Middle frontal gyrus (tissue), 1 donor: ENCODE results near the gene CFAP61.

Experiments
- DNase-seq: peaks from one replicate; pipeline ENCODE4 v3.0.0-alpha.2; 2015; ENCODE audit warnings: low spot score; ENCODE audit errors: extremely low spot score

The CFAP61 gene

DNA sequence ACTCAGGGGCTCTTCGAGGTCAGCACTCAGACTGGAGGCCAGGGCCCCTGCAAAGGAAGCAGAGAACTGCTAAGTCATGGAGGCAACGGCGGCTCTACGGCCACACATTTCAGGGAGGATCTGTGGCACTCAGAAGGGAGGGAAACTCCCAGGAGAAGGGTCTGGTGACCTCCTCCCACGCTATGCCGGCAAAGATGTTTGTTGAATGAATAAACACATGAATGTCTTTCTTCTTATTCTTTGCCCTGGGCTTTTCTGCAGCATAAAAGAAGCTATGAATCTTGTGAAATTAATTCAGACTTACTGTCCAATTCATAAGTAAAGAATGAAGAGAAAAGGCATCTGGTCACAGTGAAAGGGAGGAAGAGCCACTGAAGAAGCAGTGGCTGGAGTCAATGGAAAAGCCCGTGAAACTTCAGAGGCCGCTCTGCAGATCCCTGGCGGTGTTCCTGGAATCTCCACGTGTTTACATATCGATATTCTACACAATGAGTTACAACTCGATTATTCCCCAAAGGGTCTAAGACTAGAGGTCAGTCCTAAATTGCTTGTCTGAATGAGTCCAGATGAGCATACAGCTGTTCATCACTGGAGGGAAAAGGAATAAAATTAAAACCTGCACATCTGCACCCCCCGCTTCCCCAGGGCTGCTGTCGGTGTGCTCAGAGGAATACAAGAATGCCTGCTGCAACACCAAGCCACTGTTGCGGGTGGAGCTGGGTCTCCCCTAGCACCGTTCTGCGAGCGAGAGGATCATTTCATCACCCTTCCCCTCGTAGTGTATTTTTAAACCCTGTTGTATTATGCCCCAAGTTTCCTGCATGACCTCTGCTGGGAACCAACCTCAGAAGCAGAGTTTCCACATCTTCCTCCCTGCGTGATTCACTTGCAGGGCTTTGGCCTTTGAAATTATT is 341.1 kb downstream of the CFAP61 start:
- no peak for DNase-seq

DNA sequence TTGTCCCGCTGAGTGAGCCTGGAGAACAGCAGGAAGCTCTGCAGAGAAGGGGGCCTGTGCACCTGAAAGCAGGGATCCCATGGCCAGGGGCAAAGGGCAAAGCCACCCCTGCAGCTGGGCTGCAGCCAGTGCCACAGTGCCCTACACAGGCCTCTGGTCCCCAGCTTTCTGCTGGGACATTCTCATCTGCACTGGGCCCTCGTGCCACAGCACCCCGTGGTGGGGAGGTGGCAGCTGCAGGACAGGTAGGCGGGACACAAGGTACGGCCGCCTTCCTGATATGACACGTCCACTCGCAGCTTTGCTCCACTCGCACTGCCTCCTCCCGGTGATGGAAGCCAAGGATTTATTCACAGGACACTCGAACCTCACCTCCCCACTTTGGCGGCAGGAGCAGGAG is 342.8 kb downstream of the CFAP61 start:
- DNase-seq, result no peak

DNA sequence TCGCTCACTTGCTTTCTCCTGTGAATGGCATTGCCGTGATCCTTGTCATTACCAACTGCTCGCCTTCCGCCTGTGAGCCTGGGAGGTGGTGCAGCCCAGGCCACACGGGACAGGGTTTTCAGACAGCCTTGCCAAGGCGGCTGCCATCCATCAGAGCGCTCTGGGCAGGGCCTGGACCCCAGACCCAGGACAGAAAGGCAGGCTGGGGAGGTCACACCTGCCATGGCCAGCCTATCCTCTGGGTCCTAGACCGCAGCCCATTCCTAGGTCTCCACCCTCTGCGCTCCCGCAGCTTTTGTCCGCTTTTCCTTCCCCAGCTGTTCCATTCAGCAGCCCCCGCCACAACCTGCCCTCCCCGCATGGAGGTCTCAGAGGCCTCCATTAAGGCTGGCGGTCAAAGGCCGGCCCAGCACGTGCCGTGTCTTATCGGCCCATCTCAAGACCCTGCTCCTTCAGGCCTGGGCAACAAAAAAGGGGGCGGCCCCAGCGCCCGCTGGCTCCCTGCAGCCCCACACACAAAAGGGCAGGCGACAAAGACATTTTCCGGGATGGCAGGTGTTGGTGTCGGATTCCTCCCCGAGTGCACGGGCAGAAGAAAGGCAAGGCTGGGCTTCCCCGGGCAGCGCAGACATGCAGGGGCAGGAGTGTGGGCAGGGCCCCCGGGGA is 343.7 kb downstream of the CFAP61 start:
- DNase-seq, result no peak

GRCh38 chr20:20396794-20397193 is 344.5 kb downstream of the CFAP61 start:
- DNase-seq, result no peak

GRCh38 chr20:20398123-20398522 is 345.8 kb downstream of the CFAP61 start:
- DNase-seq, result no peak

- DNase-seq, result no peak
These were observed 347.5 kb downstream of the CFAP61 start for GRCh38 chr20:20399531-20400500.

- DNase-seq, result no peak
These were observed 349.7 kb downstream of the CFAP61 start for GRCh38 chr20:20401991-20402390.

DNA sequence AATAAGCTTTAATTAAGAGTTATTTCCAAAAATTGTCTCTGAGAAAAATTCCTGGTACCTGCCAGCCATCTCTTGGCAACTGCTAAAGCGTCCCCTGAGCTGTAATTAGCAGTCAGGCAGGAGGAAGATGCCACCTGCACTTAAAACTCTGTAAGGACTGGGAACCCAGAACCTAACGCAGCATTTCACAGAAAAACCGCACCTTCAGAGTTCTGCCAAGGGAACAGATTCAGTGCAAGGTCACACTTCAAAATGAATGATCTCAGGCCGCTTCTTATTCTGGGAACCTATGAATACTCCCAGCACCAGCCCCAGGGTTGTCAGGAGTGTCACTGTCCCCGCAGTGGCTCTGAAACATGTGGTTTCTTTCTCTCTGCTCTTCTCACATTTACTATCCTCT is 352.3 kb downstream of the CFAP61 start:
- no peak for DNase-seq

GRCh38 chr20:20405623-20406022 is 353.3 kb downstream of the CFAP61 start:
- no peak for DNase-seq

- DNase-seq, result no peak
These were observed 354.0 kb downstream of the CFAP61 start for GRCh38 chr20:20406306-20406705.

DNA sequence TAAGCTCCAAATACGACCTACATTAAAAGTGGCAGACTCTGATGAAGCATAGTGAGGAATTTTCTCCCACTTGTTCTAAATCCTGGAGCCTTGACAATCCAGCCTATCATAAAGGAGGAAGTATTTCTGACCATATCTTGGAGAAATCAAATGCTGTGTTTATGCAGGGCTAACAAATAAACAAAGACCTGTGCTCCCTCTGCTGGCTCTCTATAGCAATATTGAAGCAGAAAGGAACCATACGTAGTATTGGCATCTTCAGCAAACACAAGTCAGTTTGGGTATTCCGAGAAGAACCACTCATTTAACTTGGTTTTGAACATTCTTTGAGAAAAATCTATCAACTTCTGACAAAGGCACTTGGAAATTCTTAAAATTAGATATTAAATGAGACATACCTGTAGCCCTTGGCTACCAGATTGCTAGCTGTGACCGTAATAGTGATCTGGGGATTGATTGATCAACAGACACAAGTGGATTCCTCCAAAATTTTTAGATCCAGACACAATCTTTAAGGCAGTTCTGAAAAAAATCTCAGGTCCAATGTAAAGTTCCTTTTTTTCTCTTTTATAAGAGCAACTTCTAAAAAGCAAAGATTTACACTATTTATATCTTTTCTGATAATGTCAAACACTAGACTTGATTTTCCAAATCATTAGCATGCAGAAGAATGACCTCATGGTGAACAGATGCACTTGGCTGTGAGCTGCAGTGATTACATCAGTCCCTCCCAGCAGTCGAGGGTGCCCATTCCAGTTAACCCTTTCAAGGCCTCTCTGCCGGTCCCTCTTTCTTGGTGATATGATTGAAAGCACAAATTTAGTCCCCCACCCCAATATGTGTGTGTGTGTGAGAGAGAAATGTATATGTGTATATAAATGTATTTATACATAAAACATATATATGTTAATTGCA is 355.8 kb downstream of the CFAP61 start:
- no peak for DNase-seq

GRCh38 chr20:20409331-20409730 is 357.0 kb downstream of the CFAP61 start:
- no peak for DNase-seq
